Heart left ventricle (tissue), 16 donors: ENCODE data around the gene NXN. TPM values are rescaled to one million over a fixed set of nuclear protein-coding genes. Genes with fewer than 3 reads are reported as not detected.
"Not testable (repeated sequence)": the region's sequence is repeated elsewhere in the genome, so short reads cannot be mapped to it uniquely, and the experiment has no call there.

Experiments used
- ATAC-seq, 4 donors: fragments of 200-7000 bp; cut with Tn5 transposase; one replicate each; pipeline ENCODE4 v1.9.1; 2020 to 2022; ENCODE audit warnings: moderate library complexity in 4 of 4, mild to moderate bottlenecking in 3 of 4, moderate number of reproducible peaks in 1 of 4
- DNase-seq, 5 donors: peaks; one replicate each; pipeline ENCODE4 v3.0.0-alpha.2; 2020
- H3K27ac ChIP-seq, 12 donors: fragments of 200-600 bp; sonication (generic) in 4 of 12; one replicate each; pipeline versions ENCODE4 v1.5.0 to v1.8.0; 2016 to 2022; ENCODE audit warnings: mild to moderate bottlenecking in 2 of 12
- H3K27me3 ChIP-seq, 9 donors: fragments of 200-600 bp; sonication (generic) in 2 of 9; one replicate each; pipeline versions ENCODE4 v1.5.1 to v1.8.0; 2016 to 2022; ENCODE audit warnings: mild to moderate bottlenecking in 3 of 9
- H3K36me3 ChIP-seq, 9 donors: fragments of 200-600 bp; sonication (generic) in 2 of 9; one replicate each; pipeline versions ENCODE4 v1.5.0 to v1.8.0; 2018 to 2022; ENCODE audit warnings: mild to moderate bottlenecking in 2 of 9
- H3K4me1 ChIP-seq, 12 donors: fragments of 200-600 bp; sonication (generic) in 4 of 12; one replicate each; pipeline versions ENCODE4 v1.5.0 to v1.8.0; 2016 to 2022; ENCODE audit warnings: mild to moderate bottlenecking in 3 of 12
- H3K4me3 ChIP-seq, 12 donors: fragments of 200-600 bp; sonication (generic) in 4 of 12; one replicate each; pipeline versions ENCODE4 v1.5.0 to v1.8.0; 2017 to 2022; ENCODE audit warnings: mild to moderate bottlenecking in 9 of 12, moderate library complexity in 4 of 12
- H3K9me3 ChIP-seq, 12 donors: fragments of 200-600 bp; sonication (generic) in 4 of 12; one replicate each; pipeline versions ENCODE4 v1.5.0 to v1.8.0; 2016 to 2022; ENCODE audit warnings: mild to moderate bottlenecking in 1 of 12
- CTCF ChIP-seq, 12 donors: fragments of 200-600 bp; sonication (generic) in 4 of 12; IDR thresholded peaks; one replicate each; pipeline versions ENCODE4 v1.5.0 to v1.8.0; 2018 to 2022; ENCODE audit warnings: antibody characterized with exemption in 12 of 12, mild to moderate bottlenecking in 5 of 12
- POLR2A ChIP-seq, 2 donors: fragments of 450-650 bp; IDR thresholded peaks; one replicate each; pipeline ENCODE4 v1.6.1; 2017; ENCODE audit warnings: antibody characterized with exemption in 2 of 2, mild to moderate bottlenecking in 2 of 2, moderate library complexity in 2 of 2
- WGBS, 4 donors: extraction: QIAGEN DNeasy Blood & Tissue Kit in 2 of 4; methylation state at CpG; one replicate each; pipeline versions ENCODE4 v1.1.5 to v1.1.7; 2013 to 2018; 5-methylcytosine and 5-hydroxymethylcytosine counted together
- intact Hi-C, 10 donors: fragments of 100-400 bp; cut with DNase I; formaldehyde crosslinking; loops; one replicate each; pipeline versions ENCODE4 v1.11.1 to v1.14.2; 2022
- polyA plus RNA-seq, 2 donors: library from polyadenylated mRNA; stranded (reverse); fragments of 200-250 nt; gene quantifications; one replicate each; pipeline ENCODE4 v1.2.3, GENCODE V29; 2013
- total RNA-seq, 9 donors: library from RNA; depleted of rRNA in 2 of 9; stranded (reverse); fragments of >200 nt in 2 of 9; fragmentation: NEBNext Ultra II Directional in 3 of 9; extraction: Animal tissue kit (Norgen Biotek cat#: 25700) in 3 of 9; gene quantifications; one replicate each; pipeline versions ENCODE4 v1.1.0 to v1.2.4, GENCODE V29; 2016 to 2023
- donor health status: ischemic (EF 13 %, LVEDD 7.1; RV severe dilation, severe dysfunction).
- donor health status: healthy with polysubstance abuse.
- donor health status: DM: no; HTN: yes; CAD: no.
- donor health status: DM: no; HTN: no; CAD: no.
- donor health status: ischemic (EF 25% LVEDD 6.9; RV normal size, moderate dysfunction).
- donor health status: ischemic (EF 25% LVEDD 5.7; RV mildly dilated, moderate dysfunction).
- donor health status: healthy.
- donor health status: DM: yes; HTN: yes; CAD: no.
- donor health status: ischemic (EF 35%, LVEDD 5.7; RV mildly dilated, moderate dysfunction).
- donor health status: nonischemic (EF 11% LVEDD 7.7; RV severe dilation, severe dysfunction).
- donor health status: DM: yes; HTN: yes; CAD: no.
- donor health status: PGD.
- donor health status: ischemic (EF 29% LVEDD 5.4; RV normal size, mild dysfunction).
- donor health status: nonischemic (EF 23%, LVEDD 6.1; RV moderate dilation, normal function).

Gene NXN
- total and polyA plus RNA-seq, 11 donors, result 8.6 to 20.3 (median 14.1) TPM

DNA sequence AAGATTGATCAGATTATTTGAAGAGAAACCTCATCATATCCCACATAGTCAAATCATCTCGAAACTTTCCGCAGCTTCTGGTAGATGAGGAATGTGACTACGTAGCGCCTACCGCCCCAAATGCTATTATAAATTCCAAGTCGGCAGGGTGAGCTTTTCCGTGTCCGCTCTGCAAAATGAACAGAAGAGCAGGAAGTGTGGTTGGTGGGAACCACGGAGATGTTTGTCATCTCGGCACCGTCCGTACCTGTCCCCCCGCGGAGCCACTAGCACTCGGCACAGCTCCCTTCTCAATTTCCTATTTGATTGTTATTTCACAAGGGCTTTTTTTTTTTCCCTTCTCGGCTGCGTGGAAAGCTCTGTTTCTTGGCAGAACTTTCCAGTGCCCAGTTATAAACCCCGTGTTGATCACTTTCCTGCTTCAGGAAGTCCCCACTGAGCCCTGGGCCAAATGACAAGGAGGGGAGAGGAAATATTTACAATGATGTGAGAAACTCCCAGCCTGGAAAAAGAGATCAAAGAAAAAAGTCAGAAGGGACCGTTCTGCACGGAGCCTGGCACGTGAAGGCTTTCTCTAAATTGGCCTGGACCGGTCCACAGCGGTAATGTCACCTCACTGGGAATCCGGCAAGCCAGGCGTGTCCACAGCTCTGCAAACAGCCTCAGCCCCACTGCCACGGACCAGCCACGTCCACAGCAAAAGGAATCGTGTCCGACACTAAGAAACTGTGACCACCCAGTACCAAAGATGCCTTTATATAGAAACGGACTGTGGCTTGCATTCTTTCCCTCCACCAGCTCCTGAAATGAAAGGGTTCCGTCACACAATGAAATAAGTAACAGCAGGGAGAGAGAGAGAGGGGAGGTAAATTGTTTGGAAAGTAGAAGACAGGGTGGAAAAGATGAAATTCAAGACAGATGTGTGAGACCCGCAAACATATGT is 132.4 kb downstream of the NXN start:
- ATAC-seq, result peak in 2 of 4 donors; percentile 22 to 35
- peak in 1 of 5 donors; percentile 18 for DNase-seq
- TF ChIP-seq POLR2A (IDR thresholded peaks at IDR 0.05) (no peak), CTCF (IDR thresholded peaks at IDR 0.05) (no peak)
- intact Hi-C loops, result loop anchor here in 4 of 10 donors (1.0 to 10.0 kb wide), 5 partner anchors 28 to 132 kb away; partner anchors contain the start of gene NXN (in 1 of the 4)
- peaks cover 0 to 54% (median 24%) of the 10 kb centered on the region in 12 donors for H3K4me1 ChIP-seq
- peak overlapping the region; percentile 8 to 50 (median 43) for H3K4me3 ChIP-seq
- no peaks in the 10 kb centered on the region for H3K36me3 ChIP-seq
- 32 to 42% (median 34%) methylated on average over 32 of the region's 32 CpGs for WGBS, 4 donors
- H3K9me3 ChIP-seq, result no peaks in the 10 kb centered on the region
- peak overlapping the region; percentile 24 to 90 (median 77) for H3K27ac ChIP-seq
- no peaks in the 10 kb centered on the region for H3K27me3 ChIP-seq

- no peak for ATAC-seq
- WGBS, 4 donors, result 75 to 86% (median 80%) methylated on average over 24 to 33 of the region's 33 CpGs
These were observed 138.3 kb downstream of the NXN start for GRCh38 chr17:841313-841712.

DNA sequence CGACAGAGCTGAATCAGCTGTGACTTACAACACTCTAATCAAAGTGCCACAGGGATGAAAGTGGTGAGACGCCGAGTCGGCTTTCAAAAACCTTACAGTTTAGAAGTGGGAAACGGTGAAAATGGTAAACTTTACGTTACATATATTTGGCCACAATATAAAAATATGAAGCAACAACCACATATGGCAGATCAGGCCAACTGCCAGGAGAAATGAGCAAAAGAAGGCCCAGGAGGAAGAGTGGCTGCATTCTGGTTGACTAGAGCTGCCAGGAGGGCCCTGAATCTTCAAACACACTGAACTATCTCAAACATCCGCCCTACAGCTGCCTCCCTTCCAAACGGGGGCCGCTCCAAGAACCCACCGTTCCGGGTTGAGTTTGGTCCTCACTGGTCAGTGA is 141.1 kb downstream of the NXN start:
- Histone ChIP-seq H3K4me3 (no peak overlapping the region), H3K27me3 (no peaks in the 10 kb centered on the region), H3K36me3 (no peaks in the 10 kb centered on the region), H3K27ac (peak overlapping the region in 1 of 12 donors; percentile 43), H3K9me3 (no peaks in the 10 kb centered on the region), H3K4me1 (peaks cover 0 to 3% (median 0%) of the 10 kb centered on the region in 12 donors)
- DNase-seq, result no peak
- TF ChIP-seq POLR2A (IDR thresholded peaks at IDR 0.05), result no peak
- no peak for TF ChIP-seq CTCF (IDR thresholded peaks at IDR 0.05)
- intact Hi-C loops, result no loop called here
- ATAC-seq, result no peak
- 95 to 97% (median 95%) methylated on average over 11 of the region's 11 CpGs for WGBS, 4 donors

More at GRCh38 chr17:841313-841712, 138.3 kb downstream of the NXN start:
- DNase-seq, result no peak
- Histone ChIP-seq H3K4me1 (peaks cover 0 to 3% (median 0%) of the 10 kb centered on the region in 12 donors), H3K27me3 (no peaks in the 10 kb centered on the region), H3K4me3 (no peak overlapping the region), H3K27ac (no peak overlapping the region), H3K36me3 (no peaks in the 10 kb centered on the region), H3K9me3 (no peaks in the 10 kb centered on the region)
- no peak for TF ChIP-seq CTCF (IDR thresholded peaks at IDR 0.05)
- no peak for TF ChIP-seq POLR2A (IDR thresholded peaks at IDR 0.05)
- intact Hi-C loops, result loop anchor here in 1 of 10 donors (10.0 kb wide), 1 partner anchor 47 kb away; no protein-coding TSS in a partner anchor

- DNase-seq (peak in 1 of 5 donors; percentile 21), ATAC-seq (no peak)
- TF ChIP-seq CTCF (IDR thresholded peaks at IDR 0.05) (no peak), POLR2A (IDR thresholded peaks at IDR 0.05) (no peak)
- no peak overlapping the region for H3K4me3 ChIP-seq
- intact Hi-C loops, result no loop called here
- no peaks in the 10 kb centered on the region for H3K27me3 ChIP-seq
- WGBS, 4 donors, result 83 to 96% (median 85%) methylated on average over 7 to 9 of the region's 9 CpGs
- no peaks in the 10 kb centered on the region for H3K36me3 ChIP-seq
- H3K27ac ChIP-seq, result peak overlapping the region in 1 of 12 donors; percentile 61
- peaks cover 0 to 3% (median 0%) of the 10 kb centered on the region in 12 donors for H3K4me1 ChIP-seq
- H3K9me3 ChIP-seq, result peaks cover 0 to 7% (median 0%) of the 10 kb centered on the region in 12 donors
These were observed 143.4 kb downstream of the NXN start for GRCh38 chr17:836151-836550.

DNA sequence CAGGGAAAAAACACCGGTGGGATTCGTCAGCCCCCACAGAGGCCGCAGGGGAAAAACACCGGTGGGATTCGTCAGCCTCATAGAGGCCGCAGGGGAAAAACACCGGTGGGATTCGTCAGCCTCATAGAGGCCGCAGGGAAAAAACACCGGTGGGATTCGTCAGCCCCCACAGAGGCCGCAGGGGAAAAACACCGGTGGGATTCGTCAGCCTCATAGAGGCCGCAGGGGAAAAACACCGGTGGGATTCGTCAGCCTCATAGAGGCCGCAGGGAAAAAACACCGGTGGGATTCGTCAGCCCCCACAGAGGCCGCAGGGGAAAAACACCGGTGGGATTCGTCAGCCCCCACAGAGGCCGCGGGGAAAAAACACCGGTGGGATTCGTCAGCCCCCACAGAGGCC is 143.9 kb downstream of the NXN start:
- H3K4me1 ChIP-seq, H3K9me3 ChIP-seq, intact Hi-C loops, ATAC-seq, DNase-seq, H3K36me3 ChIP-seq, H3K4me3 ChIP-seq, H3K27me3 ChIP-seq: not testable (repeated sequence)
- WGBS, 4 donors, result 46 to 90% (median 84%) methylated on average over 3 to 15 of the region's 27 CpGs
- peak overlapping the region in 2 of 12 donors; percentile 26 to 69 for H3K27ac ChIP-seq
